H9 (cell line): Measurements from ENCODE around the gene PCDHGA2. TPM values are rescaled to one million over a fixed set of nuclear protein-coding genes. Genes with fewer than 3 reads are reported as not detected.
"Not testable (repeated sequence)": the region's sequence is repeated elsewhere in the genome, so short reads cannot be mapped to it uniquely, and the experiment has no call there.

Experiments
- DNase-seq: peaks from one replicate; pipeline ENCODE4 v3.0.0-alpha.2; 2017
- H2AFZ ChIP-seq: one replicate; pipeline ENCODE4 v1.6.1; 2013; ENCODE audit warnings: mild to moderate bottlenecking, low read length, control low read depth, moderate library complexity
- H2AK5ac ChIP-seq: 2 replicates; pipeline ENCODE4 v1.6.1; 2013; ENCODE audit warnings: low read length, control low read depth, mixed read lengths; ENCODE audit not compliant: insufficient read length
- H2BK120ac ChIP-seq: one replicate; pipeline ENCODE4 v1.6.1; 2013; ENCODE audit warnings: low read depth, mild to moderate bottlenecking, low read length, control low read depth, inconsistent platforms; ENCODE audit not compliant: poor library complexity, severe bottlenecking
- H2BK12ac ChIP-seq: 2 replicates; pipeline ENCODE4 v1.6.1; 2013; ENCODE audit warnings: low read length, control low read depth, mixed read lengths, low read depth; ENCODE audit not compliant: insufficient read length
- H2BK15ac ChIP-seq: 2 replicates; pipeline ENCODE4 v1.6.1; 2013; ENCODE audit warnings: low read depth, low read length, control low read depth
- H2BK20ac ChIP-seq: one replicate; pipeline ENCODE4 v1.6.1; 2013; ENCODE audit warnings: low read depth, mild to moderate bottlenecking, low read length, control low read depth, inconsistent platforms; ENCODE audit not compliant: poor library complexity, severe bottlenecking
- H2BK5ac ChIP-seq: 2 replicates; pipeline ENCODE4 v1.6.1; 2013; ENCODE audit warnings: low read length, control low read depth, mixed read lengths; ENCODE audit not compliant: insufficient read length
- H3K14ac ChIP-seq: 2 replicates; pipeline ENCODE4 v1.6.1; 2013; ENCODE audit warnings: low read length, control low read depth; ENCODE audit not compliant: insufficient read depth
- H3K18ac ChIP-seq: 2 replicates; pipeline ENCODE4 v1.6.1; 2013; ENCODE audit warnings: low read depth, mild to moderate bottlenecking, mixed read lengths, low read length, control low read depth; ENCODE audit not compliant: insufficient read length
- H3K23ac ChIP-seq: 2 replicates; pipeline ENCODE4 v1.6.1; 2013; ENCODE audit warnings: low read length, control low read depth, mixed read lengths, low read depth; ENCODE audit not compliant: insufficient read length
- H3K23me2 ChIP-seq: 2 replicates; pipeline ENCODE4 v1.6.1; 2013; ENCODE audit warnings: low read depth, mild to moderate bottlenecking, mixed read lengths, low read length, control low read depth; ENCODE audit not compliant: insufficient read length, poor library complexity, severe bottlenecking
- H3K27ac ChIP-seq: 2 replicates; pipeline ENCODE4 v1.5.1; 2013; ENCODE audit warnings: low read length, control low read depth, mixed read lengths, low read depth; ENCODE audit not compliant: insufficient read length
- H3K27me3 ChIP-seq: 2 replicates; pipeline ENCODE4 v1.6.1; 2013; ENCODE audit warnings: low read length, control low read depth, inconsistent platforms; ENCODE audit not compliant: insufficient read depth
- H3K4ac ChIP-seq: 2 replicates; pipeline ENCODE4 v1.6.1; 2013; ENCODE audit warnings: low read depth, mild to moderate bottlenecking, control low read depth, inconsistent platforms, low read length, moderate library complexity
- H3K4me1 ChIP-seq: 2 replicates; pipeline ENCODE4 v1.6.1; 2013; ENCODE audit warnings: low read length, control low read depth, inconsistent platforms; ENCODE audit not compliant: insufficient read depth
- H3K4me2 ChIP-seq: 2 replicates; pipeline ENCODE4 v1.6.1; 2013; ENCODE audit warnings: low read length, control low read depth, mixed read lengths; ENCODE audit not compliant: insufficient read length, insufficient read depth
- H3K56ac ChIP-seq: 2 replicates; pipeline ENCODE4 v1.6.1; 2013; ENCODE audit warnings: low read depth, mild to moderate bottlenecking, mixed read lengths, low read length, control low read depth; ENCODE audit not compliant: insufficient read length
- H3K79me1 ChIP-seq: 2 replicates; pipeline ENCODE4 v1.6.1; 2013; ENCODE audit warnings: low read depth, mild to moderate bottlenecking, moderate library complexity, low read length, control low read depth, inconsistent platforms; ENCODE audit not compliant: insufficient read depth, poor library complexity, severe bottlenecking
- H3K79me2 ChIP-seq: 2 replicates; pipeline ENCODE4 v1.6.1; 2013; ENCODE audit warnings: low read length, control low read depth, inconsistent platforms; ENCODE audit not compliant: insufficient read depth
- H3K9ac ChIP-seq: 2 replicates; pipeline ENCODE4 v1.6.1; 2013; ENCODE audit warnings: low read length, control low read depth, mixed read lengths; ENCODE audit not compliant: insufficient read length; ENCODE audit errors: extremely low read depth
- H3K9me3 ChIP-seq: one replicate; pipeline ENCODE4 v1.6.1; 2013; ENCODE audit warnings: low read depth, low read length, inconsistent platforms; ENCODE audit not compliant: control insufficient read depth
- H3T11ph ChIP-seq: one replicate; pipeline ENCODE4 v1.6.1; 2013; ENCODE audit warnings: mild to moderate bottlenecking, low read length, control low read depth, inconsistent platforms
- H4K20me1 ChIP-seq: one replicate; pipeline ENCODE4 v1.6.1; 2013; ENCODE audit not compliant: control insufficient read depth, insufficient read length, insufficient read depth
- H4K5ac ChIP-seq: 2 replicates; pipeline ENCODE4 v1.6.1; 2013; ENCODE audit warnings: low read depth, mild to moderate bottlenecking, mixed read lengths, low read length, control low read depth; ENCODE audit not compliant: insufficient read length
- H4K8ac ChIP-seq: replicated peaks from 2 replicates; pipeline ENCODE4 v1.6.1; 2013; ENCODE audit warnings: low read length, control low read depth, mixed read lengths, low read depth; ENCODE audit not compliant: insufficient read length
- H4K91ac ChIP-seq: 2 replicates; pipeline ENCODE4 v1.6.1; 2013; ENCODE audit warnings: low read depth, mild to moderate bottlenecking, moderate library complexity, mixed read lengths, low read length, control low read depth; ENCODE audit not compliant: insufficient read length
- H3K27ac Mint-ChIP-seq, 3 experiments: 2 replicates in 2 of 3; 3 replicates in 1 of 3; pipeline ENCODE4 v1.8.0; 2020 to 2021; ENCODE audit warnings: mixed read lengths in 3 of 3, mild to moderate bottlenecking in 1 of 3, moderate library complexity in 1 of 3
- H3K27me3 Mint-ChIP-seq: 2 replicates; pipeline ENCODE4 v1.8.0; 2021; ENCODE audit warnings: low read depth, mild to moderate bottlenecking, moderate library complexity, mixed read lengths
- H3K36me3 Mint-ChIP-seq, 3 experiments: 2 replicates in 2 of 3; 3 replicates in 1 of 3; pipeline ENCODE4 v1.8.0; 2020 to 2021; ENCODE audit warnings: low read depth in 3 of 3, mixed read lengths in 3 of 3; ENCODE audit not compliant: insufficient read depth in 1 of 3
- H3K4me1 Mint-ChIP-seq, 2 experiments: 2 replicates each; pipeline ENCODE4 v1.8.0; 2020; ENCODE audit warnings: mixed read lengths in 2 of 2
- H3K4me3 Mint-ChIP-seq, 2 experiments: 2 replicates in 1 of 2; 3 replicates in 1 of 2; pipeline ENCODE4 v1.8.0; 2020 to 2021; ENCODE audit warnings: mild to moderate bottlenecking in 2 of 2, mixed read lengths in 2 of 2, moderate library complexity in 1 of 2
- H3K9me3 Mint-ChIP-seq, 2 experiments: 2 replicates in 1 of 2; 3 replicates in 1 of 2; pipeline ENCODE4 v1.8.0; 2020; ENCODE audit warnings: mild to moderate bottlenecking in 2 of 2, mixed read lengths in 2 of 2, moderate library complexity in 1 of 2
- CTCF ChIP-seq: fragments of 200-600 bp; sonication (generic); conservative IDR thresholded peaks from 3 replicates; pipeline ENCODE4 v1.8.0; 2021; ENCODE audit warnings: antibody characterized with exemption, mild to moderate bottlenecking
- WGBS: extraction: QIAGEN DNeasy Blood & Tissue Kit; methylation state at CpG from one replicate; pipeline ENCODE4 v1.1.7; 2013; ENCODE audit warnings: missing lambda C conversion rate, low lambda C conversion rate, mixed read lengths; ENCODE audit not compliant: insufficient read length; ENCODE audit errors: extremely low coverage; 5-methylcytosine and 5-hydroxymethylcytosine counted together
- total RNA-seq: library from RNA; stranded (reverse); gene quantifications from 2 replicates; pipeline ENCODE4 v1.2.1, GENCODE V29; 2021

The PCDHGA2 gene
- total RNA-seq, 1 experiment from 2014 or later: 0.90 TPM

- no peak overlapping the region for H2BK12ac ChIP-seq
- Mint-ChIP-seq H3K9me3 (peaks cover 55 to 67% of the 10 kb centered on the region in 2 experiments), H3K27ac (no peak overlapping the region), H3K27me3 (peaks cover 5% of the 10 kb centered on the region), H3K4me3 (no peak overlapping the region), H3K36me3 (peaks cover 15 to 43% (median 21%) of the 10 kb centered on the region in 3 experiments), H3K4me1 (peaks cover 4 to 9% of the 10 kb centered on the region in 2 experiments)
- peaks cover 4% of the 10 kb centered on the region for H3K23me2 ChIP-seq
- no peak overlapping the region for H3K9ac ChIP-seq
- H3K4ac ChIP-seq: no peak overlapping the region
- H3K4me2 ChIP-seq: no peak overlapping the region
- H3K79me2 ChIP-seq: no peaks in the 10 kb centered on the region
- TF ChIP-seq CTCF: peak; percentile 29; the same call in 2 of the 3 replicates
- H2BK20ac ChIP-seq: no peak overlapping the region
- WGBS: no CpG with 5 or more reads among the region's 20 CpGs
- H4K91ac ChIP-seq: no peak overlapping the region
- H3K56ac ChIP-seq: no peak overlapping the region
- H2BK15ac ChIP-seq: no peak overlapping the region
- H4K5ac ChIP-seq: no peak overlapping the region
- no peak overlapping the region for H3K14ac ChIP-seq
- H3K18ac ChIP-seq: no peak overlapping the region
- H3K27me3 ChIP-seq: no peaks in the 10 kb centered on the region
- no peak overlapping the region for H2AK5ac ChIP-seq
- no peak overlapping the region for H2AFZ ChIP-seq
- H3K9me3 ChIP-seq: peaks cover 12% of the 10 kb centered on the region
- H4K8ac ChIP-seq: no peak overlapping the region
- H3K4me1 ChIP-seq: no peaks in the 10 kb centered on the region
- no peak overlapping the region for H2BK120ac ChIP-seq
- DNase-seq: no peak
- no peak overlapping the region for H3K27ac ChIP-seq
- no peaks in the 10 kb centered on the region for H4K20me1 ChIP-seq
- H3K79me1 ChIP-seq: no peaks in the 10 kb centered on the region
- H3T11ph ChIP-seq: no peak overlapping the region
- H3K23ac ChIP-seq: no peak overlapping the region
- H2BK5ac ChIP-seq: no peak overlapping the region
Measured at GRCh38 chr5:141345327-141345726, 6.8 kb downstream of the PCDHGA2 start.

GRCh38 chr5:141346017-141346416 is 7.5 kb downstream of the PCDHGA2 start:
- not testable (repeated sequence) for H4K20me1 ChIP-seq, H2AFZ ChIP-seq, H2AK5ac ChIP-seq, H2BK120ac ChIP-seq, H3K18ac ChIP-seq, H3K27ac Mint-ChIP-seq, H3K23ac ChIP-seq, DNase-seq, H3K79me1 ChIP-seq, H2BK20ac ChIP-seq, H3T11ph ChIP-seq, H3K4me3 Mint-ChIP-seq, H3K4ac ChIP-seq, H3K27me3 ChIP-seq, H3K4me2 ChIP-seq, H2BK5ac ChIP-seq, H4K8ac ChIP-seq, H3K79me2 ChIP-seq, H3K9ac ChIP-seq, H2BK15ac ChIP-seq, H3K4me1 ChIP-seq, H2BK12ac ChIP-seq, H3K56ac ChIP-seq, H3K27ac ChIP-seq, H4K5ac ChIP-seq, H3K14ac ChIP-seq, H3K23me2 ChIP-seq, H4K91ac ChIP-seq, H3K27me3 Mint-ChIP-seq
- H3K9me3 Mint-ChIP-seq: peaks cover 55 to 70% of the 10 kb centered on the region in 2 experiments
- no CpG with 5 or more reads among the region's 35 CpGs for WGBS
- peaks cover 13% of the 10 kb centered on the region for H3K9me3 ChIP-seq
- H3K4me1 Mint-ChIP-seq: peaks cover 6 to 11% of the 10 kb centered on the region in 2 experiments
- peaks cover 14 to 45% (median 24%) of the 10 kb centered on the region in 3 experiments for H3K36me3 Mint-ChIP-seq
